DMS53 (cell line): ENCODE data around the gene L3MBTL4.

Experiments
- DNase-seq: peaks from one replicate; lab custom pipeline; 2025; lab: John Stamatoyannopoulos, UW

L3MBTL4 gene

DNA sequence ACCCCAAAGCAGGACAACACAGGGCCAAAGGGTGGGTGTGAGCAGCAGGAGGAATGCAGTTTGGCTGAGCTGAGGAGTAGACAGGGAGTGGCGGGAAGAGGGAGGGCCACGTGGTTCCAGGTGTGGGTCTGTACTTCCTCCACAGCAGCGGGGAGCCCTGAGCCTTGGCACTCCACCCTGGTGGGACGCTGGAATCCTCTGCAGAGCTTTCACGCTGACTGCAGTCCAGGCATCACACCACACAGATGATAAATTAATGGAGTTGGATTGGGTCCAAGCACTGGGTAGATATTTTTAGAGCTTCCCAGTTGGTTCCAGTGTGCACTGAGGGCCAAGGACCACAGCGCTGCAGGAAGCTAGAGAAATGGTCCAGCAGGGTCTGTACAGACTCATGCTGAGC, 452.3 kb downstream of the L3MBTL4 start:
- no peak for DNase-seq

DNA sequence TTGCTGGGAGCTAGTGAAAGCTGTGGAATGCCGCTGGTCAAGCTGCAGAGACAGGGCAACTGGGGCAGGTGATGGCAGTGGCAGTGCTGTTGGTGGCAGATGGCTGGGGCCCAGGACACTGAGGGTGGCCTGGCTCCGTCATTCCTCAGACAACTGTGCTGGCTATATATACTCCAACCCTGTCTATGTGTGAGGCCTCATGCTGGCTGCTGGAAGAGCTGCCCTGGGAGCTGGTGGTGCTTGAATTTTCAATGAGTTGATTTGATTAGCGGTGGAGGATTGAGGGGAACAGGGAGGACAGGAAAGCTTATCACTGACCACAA, 452.9 kb downstream of the L3MBTL4 start:
- no peak for DNase-seq

DNA sequence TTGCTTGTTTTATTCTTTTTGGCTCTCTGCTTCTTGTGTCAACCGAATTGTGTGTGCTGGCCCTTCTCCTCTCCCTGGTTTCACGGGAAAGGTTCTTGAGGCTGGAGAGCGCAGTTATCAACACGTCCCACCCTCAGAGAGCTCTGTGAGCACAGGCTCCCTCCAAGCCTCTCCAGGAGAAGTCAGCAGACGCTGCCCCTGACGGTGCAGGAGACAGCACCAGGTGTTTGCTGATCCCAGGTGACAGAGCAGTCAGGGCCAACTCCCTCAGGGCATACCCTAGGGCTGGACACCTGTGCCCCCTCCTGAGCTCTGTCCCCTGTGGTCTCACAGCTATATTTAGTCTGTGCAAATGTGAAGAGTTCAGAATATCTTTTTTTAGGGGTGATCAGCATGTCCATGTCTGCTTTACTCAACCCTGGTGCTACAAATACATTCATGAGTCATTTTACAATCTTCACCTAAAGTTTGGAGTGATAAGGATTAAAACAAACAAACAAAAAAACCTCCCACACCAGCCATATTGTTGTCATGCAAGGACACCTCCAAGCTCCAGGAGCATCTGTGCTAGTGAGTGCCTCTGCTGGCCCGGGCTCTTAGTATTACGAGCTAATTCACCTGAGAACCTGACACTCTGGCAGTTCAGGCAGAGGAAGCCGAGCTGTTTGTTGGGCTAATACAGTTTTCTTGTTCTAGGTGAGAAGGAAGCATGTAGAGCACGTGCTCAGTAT, 453.4 kb downstream of the L3MBTL4 start:
- no peak for DNase-seq

DNA sequence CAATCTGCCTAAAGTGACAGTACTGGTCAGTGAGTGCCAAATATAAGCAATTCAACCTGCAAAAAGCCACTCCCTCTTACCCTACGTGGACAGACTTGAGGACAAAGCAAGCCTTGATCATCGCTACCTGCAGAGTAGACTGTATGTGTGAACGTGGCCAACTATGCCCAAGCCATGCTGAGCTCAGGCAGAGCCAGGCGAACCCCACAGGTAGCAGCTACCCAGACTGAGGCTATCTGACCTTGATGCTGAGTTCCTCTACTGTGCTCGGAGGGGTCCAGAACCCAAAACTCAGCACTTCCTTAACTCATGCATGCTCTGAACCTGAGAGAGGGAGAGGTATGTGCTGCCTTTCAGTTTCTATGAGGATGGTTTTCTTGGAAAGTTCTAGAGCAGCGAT, 455.9 kb downstream of the L3MBTL4 start:
- DNase-seq: no peak

DNA sequence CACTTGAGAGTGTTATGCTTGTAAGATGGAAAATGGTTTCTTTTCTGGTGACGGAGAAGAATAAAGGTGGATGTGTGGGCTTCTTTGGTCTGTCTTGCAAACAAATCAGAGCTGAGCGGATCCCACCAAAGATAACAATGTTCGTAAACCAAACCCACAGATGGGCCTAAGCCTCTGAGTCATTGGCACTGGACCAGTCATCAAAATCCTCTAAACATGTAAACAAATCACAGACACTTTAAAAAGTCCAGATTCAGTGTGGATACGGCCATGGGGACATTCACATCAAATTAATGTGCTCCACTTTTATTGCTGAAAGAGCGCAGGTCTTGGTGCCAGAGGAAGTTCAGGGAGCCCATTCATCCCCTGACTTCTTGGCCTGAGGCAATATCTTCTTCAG, 458.9 kb downstream of the L3MBTL4 start:
- no peak for DNase-seq

DNA sequence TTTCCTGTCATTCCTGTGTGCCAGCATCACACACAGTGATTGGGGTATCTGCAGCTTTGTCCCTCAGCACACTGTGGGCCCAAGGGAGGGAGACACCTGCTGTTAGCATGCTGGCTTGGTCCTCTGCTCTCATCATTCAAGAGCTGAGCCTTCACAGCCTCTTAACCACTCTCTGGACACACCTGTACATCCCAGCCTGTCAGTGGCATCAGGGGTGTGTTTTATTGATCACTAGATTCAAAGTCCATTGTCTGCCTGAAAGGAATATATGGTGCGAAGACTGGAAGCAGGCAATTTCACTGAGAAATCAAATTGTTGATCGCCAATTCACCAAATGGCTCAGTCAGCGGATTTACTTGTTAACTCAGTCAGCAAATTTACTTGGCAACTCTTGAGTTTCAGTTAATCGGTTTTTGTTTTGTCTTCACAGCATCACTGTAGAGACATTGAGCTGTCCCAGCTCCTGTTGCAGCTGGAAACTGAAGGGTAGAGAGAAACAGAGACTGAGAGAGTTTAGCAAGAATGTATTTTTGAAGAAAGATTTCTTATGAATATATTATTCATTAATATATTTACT, 463.1 kb downstream of the L3MBTL4 start:
- peak; percentile 55 for DNase-seq

DNA sequence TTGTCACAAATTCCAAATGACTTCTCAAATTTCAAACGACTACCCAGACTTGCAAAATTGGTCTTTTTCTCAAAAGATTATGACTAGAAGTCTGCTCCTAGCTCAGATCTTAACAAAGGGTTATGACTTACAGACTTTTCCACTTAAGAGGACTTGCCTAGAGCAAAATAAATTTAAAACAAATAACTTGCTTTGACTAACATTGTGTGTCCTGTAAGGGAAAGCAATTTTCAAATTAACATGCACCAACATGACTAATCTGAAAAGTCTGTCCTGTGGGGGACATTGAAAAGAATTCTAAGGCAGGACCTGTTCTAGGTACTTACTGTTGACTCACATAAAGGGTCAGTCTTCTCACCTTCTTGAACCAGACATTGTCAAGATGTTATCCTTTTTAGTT, 465.9 kb downstream of the L3MBTL4 start:
- no peak for DNase-seq

DNA sequence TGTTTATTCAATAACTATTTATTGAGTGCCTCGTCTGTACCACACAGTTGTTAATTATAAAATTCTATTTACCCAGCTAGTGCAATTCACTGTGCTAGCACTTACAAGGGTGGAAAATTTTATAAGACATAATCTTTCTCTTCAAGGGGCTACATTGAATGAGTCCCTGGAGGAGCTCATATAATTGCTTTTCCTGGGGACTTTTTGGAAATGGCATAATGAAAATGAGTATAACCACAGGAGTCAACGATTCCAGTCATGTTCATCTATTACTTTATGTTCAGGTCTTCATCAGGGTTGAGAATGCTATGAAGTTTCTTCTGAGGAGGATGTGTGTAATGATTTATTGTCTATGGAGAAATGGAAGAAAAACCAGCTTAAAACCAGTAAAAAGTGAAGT, 466.5 kb downstream of the L3MBTL4 start:
- DNase-seq: no peak

DNA sequence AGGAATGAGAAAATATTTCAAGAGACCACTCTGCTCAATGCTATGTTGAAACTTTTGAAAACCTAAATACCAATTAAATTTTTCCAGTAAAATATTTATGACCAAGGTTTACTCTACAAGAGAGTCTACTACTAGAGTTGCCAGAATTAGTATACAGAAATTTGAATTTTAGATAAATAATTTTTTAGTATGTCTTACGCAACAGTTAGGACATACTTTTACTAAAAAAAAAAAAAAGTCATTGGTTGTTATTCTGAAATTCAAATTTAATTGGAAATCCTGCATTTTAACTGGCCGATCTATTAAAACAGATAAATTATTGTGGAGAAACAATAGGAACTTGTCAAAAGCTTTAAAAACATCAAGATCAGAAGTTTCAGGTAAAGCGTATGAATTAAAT, 470.3 kb downstream of the L3MBTL4 start:
- no peak for DNase-seq

DNA sequence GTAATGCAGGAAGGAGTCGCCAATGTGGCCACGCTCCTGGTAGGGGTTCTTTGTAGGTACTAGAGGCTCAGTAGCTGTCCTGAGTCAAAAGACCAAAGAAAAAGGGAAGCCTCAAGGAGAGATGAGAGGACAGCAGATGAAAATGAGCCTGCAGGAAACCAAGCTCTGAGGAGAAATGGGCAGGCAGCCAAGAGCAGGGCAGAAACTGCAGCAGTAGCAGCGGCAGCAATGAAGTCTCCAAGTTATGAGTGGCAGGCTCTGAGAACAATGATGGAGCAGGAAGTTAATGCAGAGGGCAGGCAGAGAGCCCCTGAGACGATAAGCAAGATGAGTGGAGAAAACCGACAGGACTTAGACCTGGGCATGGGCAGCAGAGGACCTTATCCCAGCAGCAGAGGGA, 471.2 kb downstream of the L3MBTL4 start:
- DNase-seq: peak; percentile 79

DNA sequence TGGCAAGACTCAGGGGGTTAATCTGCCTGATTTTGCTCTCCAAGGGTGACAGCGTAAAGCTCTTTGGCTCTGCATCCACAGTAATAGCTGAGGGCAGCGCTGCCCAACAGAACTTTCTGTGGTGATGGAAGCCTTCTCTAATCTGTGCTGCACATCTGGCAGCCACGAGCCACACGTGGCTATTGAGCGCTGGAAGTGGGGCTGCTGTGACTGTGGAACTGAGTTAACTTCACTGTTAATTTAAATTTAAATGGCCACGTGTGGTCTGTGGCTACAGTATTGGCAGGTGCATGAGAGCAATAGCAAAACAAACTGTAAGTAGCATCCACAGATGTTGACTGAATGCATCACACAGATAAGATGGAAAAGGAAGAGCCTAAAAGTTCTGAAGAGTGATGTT, 472.1 kb downstream of the L3MBTL4 start:
- DNase-seq: no peak

DNA sequence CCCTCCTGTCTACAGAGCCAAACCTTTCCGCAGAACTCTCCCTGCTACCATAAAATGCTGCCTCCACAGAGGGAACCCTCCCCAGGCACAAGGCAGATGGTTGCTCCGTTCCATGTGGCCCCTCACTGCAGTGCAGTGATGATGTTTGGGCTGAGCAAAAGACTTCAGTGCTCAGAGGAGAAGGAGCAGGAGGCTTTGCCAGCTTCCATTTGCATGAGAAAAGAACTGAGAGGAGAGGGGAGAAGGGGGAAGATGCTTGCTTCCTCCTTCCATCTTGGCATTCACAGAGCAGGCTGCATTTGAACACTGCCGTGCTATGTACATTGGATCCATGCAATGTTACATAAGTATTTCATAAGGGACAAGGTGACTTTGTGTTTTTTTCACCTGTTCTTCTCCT, 472.8 kb downstream of the L3MBTL4 start:
- DNase-seq: no peak

DNA sequence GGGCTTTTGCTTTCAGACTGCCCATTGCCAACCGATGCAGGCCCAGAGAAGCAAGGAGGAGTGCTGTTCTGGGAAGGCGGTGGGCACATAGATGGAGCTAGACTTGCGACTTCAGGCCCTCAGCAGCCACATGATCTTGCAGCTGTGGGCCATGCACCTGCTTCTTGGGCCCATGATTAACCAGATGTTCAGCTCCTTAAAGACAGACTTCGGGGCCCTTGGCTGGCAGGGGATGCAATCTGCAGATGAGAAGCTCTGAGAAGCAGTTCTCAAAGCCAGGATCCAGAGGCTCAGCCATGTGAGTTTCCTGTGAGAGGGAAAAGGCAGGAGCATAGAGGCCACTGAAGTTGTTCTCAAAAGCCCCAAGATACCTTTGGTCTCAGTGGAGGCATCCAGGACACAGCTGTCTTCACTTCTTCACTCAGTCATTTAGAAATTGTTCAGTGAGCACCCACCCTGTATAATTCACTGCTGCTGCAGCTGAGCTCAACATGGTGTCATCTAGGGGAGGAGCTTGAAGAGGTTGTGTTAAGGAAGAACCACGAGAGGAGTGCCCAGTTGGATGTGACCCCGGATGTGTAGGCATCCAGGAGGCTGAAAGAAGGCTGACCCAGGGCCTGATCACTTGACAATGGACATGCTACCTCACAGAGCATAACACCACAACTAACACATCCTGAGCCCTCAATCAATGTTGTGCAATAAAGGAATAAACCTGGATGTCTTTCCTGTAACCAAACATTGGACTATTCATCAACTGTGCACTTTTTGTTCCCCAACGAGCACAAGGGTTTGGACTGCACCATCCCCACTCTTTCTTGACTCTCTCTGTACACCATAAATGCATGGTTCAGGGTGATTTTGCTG, 474.7 kb downstream of the L3MBTL4 start:
- no peak for DNase-seq

DNA sequence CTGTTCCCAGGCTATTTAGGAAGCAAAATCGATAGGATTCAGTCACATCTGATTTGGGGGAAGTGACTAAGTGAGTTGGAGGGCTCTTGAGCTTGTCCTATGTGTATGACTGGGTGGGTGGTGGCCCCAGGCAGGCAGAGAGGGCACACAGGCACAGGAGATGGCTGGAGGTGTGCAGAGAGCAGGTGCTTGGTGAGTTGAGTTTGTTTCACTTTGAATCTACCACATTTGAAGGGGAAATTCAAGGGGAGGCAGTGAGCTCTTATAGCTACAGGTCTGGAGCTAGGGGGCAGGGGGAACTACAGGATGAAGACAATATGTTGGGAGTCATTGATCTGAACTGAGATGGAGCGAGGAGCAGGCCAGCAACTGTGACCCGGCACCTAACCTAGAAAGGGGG, 476.9 kb downstream of the L3MBTL4 start:
- no peak for DNase-seq

DNA sequence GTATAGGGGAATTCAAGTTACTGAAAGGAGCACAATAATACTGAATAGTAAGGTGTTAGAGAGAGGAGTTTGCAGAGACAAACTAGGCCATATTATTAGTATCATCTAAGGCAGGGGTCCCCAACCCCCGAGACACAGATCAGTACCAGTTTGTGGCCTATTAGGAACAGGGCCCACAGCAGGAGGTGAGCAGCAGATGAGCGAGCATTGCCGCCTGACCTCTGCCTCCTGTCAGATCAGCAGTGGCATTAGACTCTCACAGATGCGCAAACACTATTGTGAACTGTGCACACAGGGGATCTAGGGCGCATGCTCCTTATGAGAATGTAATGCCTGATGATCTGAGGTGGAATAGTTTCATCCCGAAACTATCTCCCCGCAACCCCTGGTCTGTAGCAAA, 477.6 kb downstream of the L3MBTL4 start:
- DNase-seq: no peak

DNA sequence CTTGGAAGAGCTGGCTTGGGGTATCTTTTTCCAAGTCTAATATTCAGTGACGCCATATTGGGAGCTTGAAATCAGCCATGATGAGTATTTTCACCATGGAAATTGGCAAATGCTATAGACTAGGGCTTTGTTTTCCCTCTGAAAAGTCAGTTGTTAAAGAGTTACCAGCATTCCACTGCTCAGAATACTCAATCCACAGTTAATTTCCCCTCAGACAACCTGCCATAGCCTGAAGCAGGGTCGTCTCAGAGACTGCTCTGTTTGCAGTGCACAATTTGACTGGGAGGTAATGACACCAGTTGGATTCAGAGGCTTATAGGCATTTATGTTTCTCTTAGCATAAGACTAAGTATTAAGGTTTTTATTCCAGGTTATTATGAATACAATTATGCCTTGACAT, 483.9 kb downstream of the L3MBTL4 start:
- no peak for DNase-seq

DNA sequence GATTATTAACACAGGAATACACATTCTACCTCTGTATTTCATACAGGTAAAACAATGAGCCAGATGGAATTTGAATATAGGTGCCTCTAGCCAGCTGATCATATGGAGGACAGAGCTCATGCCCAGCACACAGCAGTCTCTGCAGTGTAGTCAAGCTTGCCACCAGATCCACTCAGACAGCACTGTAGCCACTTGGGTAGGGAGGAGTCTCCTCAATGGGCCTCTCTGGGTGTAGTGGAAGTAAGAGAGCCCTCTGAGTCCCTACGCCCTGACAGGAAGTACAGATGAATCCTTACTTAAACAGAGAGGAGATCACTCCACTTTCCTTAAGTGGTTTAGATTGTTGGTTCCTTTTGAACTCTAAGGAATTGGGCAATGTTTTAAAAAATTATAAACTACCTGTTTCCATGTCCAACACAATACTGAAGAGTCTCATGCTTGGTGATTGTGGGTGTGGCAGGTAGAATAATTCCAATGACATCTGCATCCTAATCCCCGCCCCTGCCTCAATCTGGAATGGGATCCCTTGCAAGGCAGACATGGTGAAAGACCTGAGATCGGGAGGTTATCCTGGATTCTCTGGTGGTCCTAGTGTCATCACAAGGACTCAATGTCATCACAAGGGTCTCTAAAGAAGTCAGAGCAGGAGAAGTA, 496.4 kb downstream of the L3MBTL4 start:
- peak; percentile 83 for DNase-seq

DNA sequence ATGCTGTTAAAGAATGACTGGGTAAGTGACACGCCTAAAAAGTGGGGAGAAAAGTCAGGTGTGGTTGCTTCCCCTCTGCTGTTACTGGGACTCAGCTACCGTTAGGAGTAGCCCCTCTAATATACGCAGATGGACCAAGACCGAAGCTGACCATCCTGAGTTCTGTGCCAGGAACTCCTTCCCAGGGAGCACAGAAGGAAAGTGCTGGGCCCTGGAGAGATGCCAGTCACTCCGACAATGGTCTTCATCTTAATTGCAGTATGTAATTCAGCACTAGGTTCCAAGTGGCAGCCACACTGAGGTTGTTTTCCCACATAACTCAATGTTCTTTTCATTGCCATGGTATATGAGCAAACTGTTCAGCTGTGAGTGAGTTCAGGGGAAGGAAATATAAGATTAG, 499.8 kb downstream of the L3MBTL4 start:
- DNase-seq: no peak

DNA sequence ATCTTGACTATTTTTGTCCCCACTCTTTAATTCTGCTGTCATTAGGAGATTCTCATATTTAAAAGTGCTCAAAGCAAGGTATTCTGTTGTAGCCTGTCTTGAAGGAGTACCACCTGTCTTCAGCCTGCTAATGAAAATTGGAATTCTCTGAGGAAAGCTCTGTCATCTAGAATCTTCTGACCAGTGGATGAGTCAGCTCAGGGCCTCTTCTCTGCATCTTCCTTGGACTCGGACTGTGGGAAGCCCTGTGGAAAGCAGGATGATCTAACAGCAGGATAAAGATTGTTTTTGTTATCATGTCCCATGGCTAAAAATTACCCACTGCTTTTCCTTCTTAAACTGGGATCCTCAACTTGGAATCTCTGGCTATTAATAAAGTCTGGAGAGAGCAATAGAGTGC, 500.7 kb downstream of the L3MBTL4 start:
- DNase-seq: no peak

DNA sequence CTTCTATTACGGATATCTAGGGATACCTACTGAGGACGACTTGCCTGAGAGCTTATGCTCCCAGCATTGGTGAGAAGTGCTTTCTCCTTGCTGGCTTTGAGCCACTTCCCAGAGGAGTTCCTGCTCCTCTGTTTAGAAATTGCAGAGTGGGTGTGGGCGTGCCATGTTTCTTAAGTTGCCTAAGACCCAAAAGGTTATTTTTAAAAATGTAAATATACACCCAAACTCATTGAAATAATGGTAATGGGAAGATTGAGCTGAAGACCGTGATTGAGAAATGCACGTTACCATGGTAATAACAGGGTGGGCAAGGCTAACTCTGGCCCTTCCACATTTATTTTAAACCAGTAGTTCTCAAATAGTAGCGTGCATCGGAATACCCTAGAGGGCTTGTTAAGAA, 502.1 kb downstream of the L3MBTL4 start:
- DNase-seq: no peak

DNA sequence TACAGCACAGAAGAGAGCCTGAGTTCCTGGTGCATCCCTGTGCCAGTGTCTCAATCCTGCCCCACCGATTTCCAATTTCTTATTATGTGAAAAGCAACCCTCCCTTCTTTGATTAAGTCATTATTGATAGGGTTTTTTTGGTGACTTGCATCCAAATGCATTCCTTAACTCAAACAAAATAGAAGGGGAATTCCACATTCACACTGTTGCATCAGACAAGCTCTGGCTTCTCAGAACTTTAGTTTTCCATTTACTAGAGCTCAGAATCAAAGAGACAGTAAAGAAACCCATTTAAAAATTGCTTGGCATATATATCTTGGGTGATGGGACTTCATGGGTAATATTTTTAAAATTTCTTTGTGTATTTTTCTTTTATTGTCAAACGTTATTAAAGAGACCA, 505.6 kb downstream of the L3MBTL4 start:
- DNase-seq: no peak
